GM10248 (cell line): Measurements from ENCODE around the gene FTO.

ENCODE experiments used
- CTCF ChIA-PET: fragments of 300-600 bp; sonication (Branson Sonifier 250); formaldehyde crosslinking; extraction: SDS; loops from one replicate; lab custom pipeline; 2021; ENCODE audit warnings: antibody characterized with exemption; lab: Yijun Ruan, JAX
- POLR2A ChIA-PET: fragments of 350-650 bp; sonication (Branson Sonifier 250); formaldehyde crosslinking; extraction: SDS; loops from one replicate; lab custom pipeline; 2020; ENCODE audit warnings: antibody characterized with exemption; lab: Yijun Ruan, JAX
- DNase-seq: peaks from one replicate; pipeline ENCODE4 v3.0.0; 2012; ENCODE audit errors: extremely low spot score
- CTCF ChIP-seq: IDR thresholded peaks from 2 replicates; pipeline ENCODE4 v1.5.1; 2012; ENCODE audit warnings: mild to moderate bottlenecking, low read depth; ENCODE audit errors: extremely low read depth, missing control alignments, control extremely low read depth

FTO gene

GRCh38 chr16:54098247-54098646 lies 394.3 kb downstream of the FTO start:
- no peak for DNase-seq
- no peak for TF ChIP-seq CTCF
- CTCF ChIA-PET = no interaction called here
- POLR2A ChIA-PET = no interaction called here

GRCh38 chr16:54099627-54100026 lies 395.7 kb downstream of the FTO start:
- no peak for TF ChIP-seq CTCF
- DNase-seq = no peak
- ChIA-PET POLR2A (no interaction called here), CTCF (no interaction called here)

- DNase-seq = no peak
- CTCF ChIA-PET = no interaction called here
- POLR2A ChIA-PET = no interaction called here
Observed at GRCh38 chr16:54102888-54103866, 399.2 kb downstream of the FTO start.

GRCh38 chr16:54106057-54106456 lies 402.1 kb downstream of the FTO start:
- ChIA-PET POLR2A (no interaction called here), CTCF (no interaction called here)
- no peak for TF ChIP-seq CTCF
- DNase-seq = no peak

More at GRCh38 chr16:54102888-54103866, 399.2 kb downstream of the FTO start:
- TF ChIP-seq CTCF = no peak

- no peak for DNase-seq
- CTCF ChIA-PET = interaction anchor here (1.6 kb wide), 1 partner anchor 15 kb away, joined by 3 read pairs; no protein-coding TSS in a partner anchor
- no peak for TF ChIP-seq CTCF
- POLR2A ChIA-PET = no interaction called here
Observed at GRCh38 chr16:54107583-54108202, 403.7 kb downstream of the FTO start.

GRCh38 chr16:54110016-54110981 lies 406.3 kb downstream of the FTO start:
- DNase-seq = no peak
- CTCF ChIA-PET = interaction anchor here (1.5 kb wide), 1 partner anchor 41 kb away, joined by 4 read pairs; no protein-coding TSS in a partner anchor
- POLR2A ChIA-PET = interaction anchor here (0.5 kb wide), 1 partner anchor 47 kb away, joined by 3 read pairs; no protein-coding TSS in a partner anchor
- TF ChIP-seq CTCF = no peak
